ENCODE data around the gene CDAN1. TPM values are rescaled to one million over a fixed set of nuclear protein-coding genes. Genes with fewer than 3 reads are reported as not detected.
"Not testable (repeated sequence)": the region's sequence is repeated elsewhere in the genome, so short reads cannot be mapped to it uniquely, and the experiment has no call there.

The CDAN1 gene
- polyA plus RNA-seq, 1 donor = 19.2 TPM

DNA sequence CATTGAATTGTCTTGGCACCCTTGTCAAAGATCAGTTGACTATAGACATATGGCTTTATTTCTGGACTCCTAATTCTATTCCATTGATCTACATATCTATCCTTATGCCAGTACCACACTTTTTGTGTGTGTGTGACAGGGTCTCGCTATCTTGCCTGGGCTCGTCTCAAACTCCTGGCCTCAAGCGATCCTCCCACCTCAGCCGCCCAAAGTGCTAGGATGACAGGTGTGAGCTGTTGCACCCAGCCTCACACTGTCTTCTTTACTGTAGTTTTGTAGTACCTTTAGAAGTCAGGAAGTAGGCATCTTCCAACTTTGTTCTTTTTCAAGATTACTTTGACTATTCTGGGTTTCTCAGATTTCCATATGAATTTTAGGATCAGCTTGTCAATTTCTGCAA lies 24.3 kb downstream of the CDAN1 start:
- DNase-seq = no peak

DNA sequence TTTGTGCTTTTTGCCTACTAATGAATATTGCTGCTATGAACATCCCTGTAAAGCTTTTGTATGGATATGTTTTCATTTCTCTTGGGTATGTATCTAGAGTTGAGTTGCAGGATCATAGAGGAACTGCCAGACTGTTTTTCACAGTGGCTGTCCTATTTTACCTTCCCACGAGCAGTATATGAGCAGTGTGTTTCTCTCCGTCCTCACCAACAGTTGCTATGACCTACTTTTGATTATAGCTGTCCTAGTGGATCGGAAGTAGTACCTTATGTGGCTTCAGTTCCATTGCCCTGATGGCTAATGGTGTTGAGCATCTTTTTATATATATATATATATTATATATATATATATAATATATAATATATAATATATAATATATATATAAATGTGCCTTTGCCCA lies 25.2 kb downstream of the CDAN1 start:
- no peak for DNase-seq

DNA sequence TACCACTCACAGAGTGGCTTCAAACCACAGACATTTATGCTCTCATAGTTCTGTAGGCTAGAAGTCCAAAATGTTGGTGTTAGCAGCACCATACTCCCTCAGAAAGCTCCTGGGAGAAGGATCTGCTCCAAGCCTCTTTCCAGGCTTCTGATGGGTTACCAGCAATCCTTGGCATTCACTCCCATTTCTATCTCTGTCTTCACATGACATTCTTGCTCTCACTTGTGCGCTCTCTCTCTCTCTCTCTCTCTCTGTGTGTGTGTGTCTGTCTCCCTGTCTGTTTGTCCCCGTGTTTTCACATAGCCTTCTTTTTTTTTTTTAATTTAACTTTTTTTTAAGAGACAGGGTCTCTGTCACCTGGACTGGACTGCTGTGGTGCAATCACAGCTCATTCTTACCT lies 26.3 kb downstream of the CDAN1 start:
- no peak for DNase-seq

DNA sequence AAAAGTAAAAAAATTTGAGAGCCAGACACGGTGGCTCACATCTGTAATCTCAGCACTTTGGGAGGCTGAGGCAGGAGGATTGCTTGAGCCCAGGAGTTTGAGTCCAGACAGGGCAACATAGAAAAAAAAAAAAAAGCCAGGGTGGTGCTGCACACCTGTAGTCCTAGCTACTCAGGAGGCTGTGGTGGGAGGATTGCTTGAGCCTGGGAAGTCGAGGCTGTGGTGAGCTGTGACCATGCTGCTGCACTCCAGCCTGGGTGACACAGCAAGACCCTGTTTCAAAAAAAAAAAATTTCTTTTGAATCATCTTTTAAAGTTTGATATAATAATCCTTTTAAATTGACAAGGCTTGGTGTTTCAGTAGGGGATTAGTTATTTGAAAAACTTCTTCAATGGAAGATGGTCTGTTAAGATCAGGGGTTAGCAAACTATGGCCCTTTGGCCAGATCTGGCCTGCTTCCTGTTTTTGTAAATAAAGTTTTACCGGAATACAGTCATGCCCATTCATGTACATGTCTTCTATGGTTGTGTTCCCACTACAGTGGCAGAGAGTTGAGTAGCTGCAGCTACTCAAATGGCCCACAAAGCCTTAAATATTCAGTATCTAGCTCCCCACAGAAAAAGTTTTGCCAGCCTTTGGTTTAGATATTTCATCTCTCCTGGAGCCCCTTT lies 28.9 kb downstream of the CDAN1 start:
- no peak for DNase-seq

GRCh38 chr15:42707068-42707467 lies 29.9 kb downstream of the CDAN1 start:
- DNase-seq = no peak

GRCh38 chr15:42705336-42705735 lies 31.6 kb downstream of the CDAN1 start:
- no peak for DNase-seq

- DNase-seq = peak; percentile 61
Measured at GRCh38 chr15:42704492-42704926, 32.4 kb downstream of the CDAN1 start.

GRCh38 chr15:42696626-42697025 lies 40.3 kb downstream of the CDAN1 start:
- DNase-seq = no peak

DNA sequence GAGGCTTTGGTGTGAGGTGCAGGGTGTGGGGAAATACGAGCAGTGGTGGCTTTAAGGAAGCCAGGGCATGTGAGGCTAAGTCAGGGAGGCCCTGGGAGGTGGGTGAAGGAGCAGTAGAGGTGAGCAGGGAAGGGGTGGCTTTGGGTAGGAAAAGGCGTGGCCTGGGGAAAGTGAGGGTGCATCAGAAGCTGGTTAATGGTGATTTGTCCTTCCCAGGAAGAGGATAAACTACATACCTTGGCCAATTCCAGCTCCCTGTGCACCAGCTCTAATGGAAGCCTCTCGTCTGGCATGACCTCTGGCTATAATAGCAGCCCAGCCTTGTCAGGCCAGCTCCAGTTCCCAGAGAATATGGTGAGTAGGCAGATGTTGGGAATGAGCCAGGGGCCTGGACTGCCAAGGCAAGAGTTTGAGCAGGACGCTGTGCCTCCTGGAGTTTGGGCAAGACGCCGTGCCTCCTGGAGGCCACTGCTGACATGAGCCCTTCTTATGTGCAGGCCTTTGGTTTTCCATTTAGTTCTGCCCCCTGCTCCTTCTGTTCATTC lies 41.3 kb downstream of the CDAN1 start:
- DNase-seq = no peak

DNA sequence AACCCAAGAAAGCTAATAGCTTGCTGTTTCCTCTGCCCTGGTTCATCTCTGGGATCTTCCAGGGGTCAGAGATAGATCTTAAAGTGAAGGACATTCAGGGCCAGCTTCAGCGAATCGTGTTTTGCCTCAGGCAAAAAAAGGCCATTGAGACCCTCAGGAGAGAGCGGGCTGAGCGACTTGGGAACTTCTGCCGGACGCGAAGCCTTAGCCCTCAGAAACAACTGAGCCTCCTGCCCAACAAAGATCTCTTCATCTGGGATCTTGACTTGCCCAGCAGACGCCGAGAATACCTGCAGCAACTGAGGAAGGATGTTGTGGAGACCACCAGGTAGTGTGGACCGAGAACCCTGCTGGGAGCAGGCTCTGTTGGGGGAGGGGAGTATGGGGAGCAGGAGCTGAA lies 42.5 kb downstream of the CDAN1 start:
- no peak for DNase-seq

DNA sequence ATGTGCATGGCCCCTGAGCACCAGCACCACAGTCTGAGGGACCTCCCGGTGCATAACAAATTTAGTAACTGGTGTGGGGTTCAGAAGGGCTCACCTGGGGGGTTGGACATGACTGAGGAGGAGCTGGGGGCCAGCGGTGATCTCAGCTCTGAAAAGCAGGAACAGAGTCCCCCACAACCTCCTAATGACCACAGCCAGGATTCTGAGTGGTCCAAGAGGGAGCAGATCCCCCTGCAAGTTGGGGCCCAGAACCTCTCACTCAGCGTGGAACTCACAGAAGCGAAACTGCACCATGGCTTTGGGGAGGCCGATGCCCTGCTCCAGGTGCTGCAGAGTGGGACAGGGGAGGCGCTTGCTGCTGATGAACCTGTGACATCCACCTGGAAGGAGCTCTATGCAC lies 43.0 kb downstream of the CDAN1 start:
- DNase-seq = no peak

DNA sequence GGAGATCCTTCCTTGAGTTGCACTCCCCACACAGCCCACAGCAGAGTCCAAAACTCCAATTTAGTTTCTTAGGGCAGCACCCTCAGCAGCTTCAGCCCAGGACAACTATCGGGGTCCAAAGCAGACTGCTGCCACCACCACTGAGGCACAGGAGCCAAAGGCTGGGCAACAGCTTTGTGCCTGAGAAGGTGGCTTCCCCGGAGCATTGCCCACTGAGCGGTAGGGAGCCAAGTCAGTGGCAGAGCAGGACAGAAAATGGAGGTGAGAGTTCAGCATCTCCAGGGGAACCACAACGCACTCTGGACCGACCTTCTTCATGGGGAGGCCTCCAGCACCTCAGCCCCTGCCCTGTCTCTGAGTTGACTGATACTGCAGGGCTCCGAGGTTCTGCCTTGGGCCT lies 43.4 kb downstream of the CDAN1 start:
- DNase-seq = no peak

DNA sequence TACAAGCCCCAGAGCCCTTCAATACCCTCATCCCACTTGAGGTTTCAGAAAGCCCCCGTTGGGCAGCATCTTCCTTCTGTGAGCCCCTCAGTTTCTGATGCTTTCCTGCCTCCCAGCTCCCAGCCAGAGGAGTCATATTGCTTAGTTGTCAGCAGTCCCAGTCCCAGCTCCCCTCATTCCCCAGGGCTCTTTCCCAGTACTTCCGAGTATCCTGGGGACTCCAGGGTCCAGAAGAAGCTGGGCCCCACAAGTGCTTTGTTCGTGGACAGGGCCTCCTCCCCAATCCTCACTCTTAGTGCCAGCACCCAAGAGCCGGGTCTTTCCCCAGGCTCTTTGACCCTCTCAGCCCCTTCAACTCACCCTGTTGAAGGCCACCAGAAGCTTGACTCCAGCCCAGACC lies 43.9 kb downstream of the CDAN1 start:
- DNase-seq = no peak

DNA sequence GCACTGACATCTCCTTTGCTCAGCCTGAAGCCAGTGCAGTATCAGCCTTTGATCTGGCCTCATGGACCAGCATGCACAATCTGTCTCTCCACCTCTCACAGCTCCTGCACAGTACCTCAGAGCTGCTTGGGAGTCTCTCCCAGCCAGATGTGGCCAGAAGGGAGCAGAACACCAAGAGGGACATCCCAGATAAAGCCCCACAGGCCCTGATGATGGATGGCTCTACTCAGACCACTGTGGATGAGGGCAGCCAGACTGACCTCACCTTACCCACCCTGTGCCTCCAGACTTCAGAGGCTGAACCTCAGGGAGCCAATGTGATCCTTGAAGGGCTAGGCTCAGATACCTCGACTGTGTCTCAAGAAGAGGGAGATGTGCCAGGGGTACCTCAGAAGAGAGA lies 44.4 kb downstream of the CDAN1 start:
- no peak for DNase-seq

DNA sequence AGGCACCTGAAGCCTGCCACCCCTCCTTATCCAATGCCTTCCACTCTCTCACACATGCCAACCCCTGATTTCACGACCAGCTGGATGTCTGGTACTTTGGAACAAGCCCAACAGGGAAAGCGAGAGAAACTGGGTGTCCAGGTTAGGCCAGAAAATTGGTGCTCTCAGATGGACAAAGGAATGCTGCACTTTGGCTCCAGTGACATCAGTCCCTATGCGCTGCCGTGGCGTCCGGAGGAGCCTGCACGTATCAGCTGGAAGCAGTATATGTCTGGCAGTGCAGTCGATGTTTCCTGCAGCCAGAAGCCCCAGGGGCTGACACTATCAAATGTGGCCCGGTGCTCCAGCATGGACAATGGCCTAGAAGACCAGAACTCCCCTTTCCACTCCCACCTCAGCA lies 45.2 kb downstream of the CDAN1 start:
- DNase-seq = no peak

DNA sequence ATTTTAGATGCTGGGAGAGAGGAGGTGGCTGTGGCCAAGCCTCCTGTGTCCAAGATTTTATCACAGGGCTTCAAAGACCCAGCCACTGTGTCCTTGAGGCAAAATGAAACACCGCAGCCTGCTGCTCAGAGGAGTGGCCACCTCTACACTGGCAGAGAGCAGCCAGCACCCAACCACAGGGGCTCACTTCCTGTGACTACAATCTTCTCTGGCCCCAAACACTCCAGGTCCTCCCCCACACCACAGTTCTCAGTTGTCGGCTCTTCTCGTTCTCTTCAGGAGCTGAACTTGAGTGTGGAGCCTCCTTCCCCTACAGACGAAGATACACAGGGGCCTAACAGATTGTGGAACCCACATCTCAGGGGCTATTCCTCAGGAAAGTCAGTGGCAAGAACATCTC lies 45.6 kb downstream of the CDAN1 start:
- no peak for DNase-seq

DNA sequence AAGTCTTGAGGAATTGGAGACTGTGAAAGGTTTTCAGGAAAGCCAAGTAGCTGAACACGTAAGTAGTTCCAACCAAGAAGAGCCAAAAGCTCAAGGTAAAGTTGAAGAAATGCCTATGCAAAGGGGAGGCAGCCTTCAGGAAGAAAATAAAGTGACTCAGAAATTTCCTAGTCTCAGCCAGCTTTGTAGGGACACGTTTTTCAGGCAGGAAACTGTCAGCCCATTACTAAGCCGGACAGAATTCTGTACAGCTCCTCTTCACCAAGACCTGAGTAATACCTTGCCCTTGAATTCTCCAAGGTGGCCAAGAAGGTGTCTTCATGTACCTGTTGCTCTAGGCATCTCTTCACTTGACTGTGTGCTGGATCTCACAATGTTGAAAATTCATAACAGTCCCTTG lies 48.6 kb downstream of the CDAN1 start:
- DNase-seq = no peak

DNA sequence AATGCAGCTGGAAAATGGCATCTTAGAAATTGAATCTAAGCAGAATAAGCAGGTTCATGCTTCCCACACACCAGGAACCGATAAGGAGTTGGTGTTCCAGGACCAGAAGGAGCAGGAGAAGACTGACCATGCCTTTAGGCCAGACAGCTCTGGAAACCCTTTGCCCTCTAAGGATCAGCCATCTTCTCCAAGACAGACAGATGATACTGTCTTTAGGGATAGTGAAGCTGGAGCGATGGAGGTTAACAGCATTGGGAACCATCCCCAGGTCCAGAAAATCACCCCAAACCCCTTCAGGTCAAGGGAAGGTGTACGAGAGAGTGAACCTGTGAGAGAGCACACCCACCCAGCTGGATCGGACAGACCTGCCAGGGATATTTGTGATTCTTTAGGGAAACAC lies 49.2 kb downstream of the CDAN1 start:
- DNase-seq = no peak

DNA sequence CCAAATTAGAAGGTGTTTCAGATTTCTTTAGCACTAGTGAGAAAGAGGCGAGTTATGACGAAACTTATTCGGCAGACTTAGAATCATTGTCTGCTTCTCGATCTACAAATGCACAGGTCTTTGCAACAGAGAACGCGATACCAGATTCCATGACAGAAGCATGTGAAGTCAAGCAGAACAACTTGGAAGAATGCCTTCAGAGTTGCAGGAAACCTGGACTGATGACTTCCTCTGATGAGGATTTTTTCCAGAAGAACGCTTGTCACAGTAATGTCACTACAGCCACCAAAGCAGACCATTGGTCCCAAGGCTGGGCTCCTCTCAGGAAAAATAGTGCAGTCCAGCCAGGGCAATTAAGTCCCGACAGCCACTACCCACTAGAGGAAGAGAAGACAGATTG lies 50.6 kb downstream of the CDAN1 start:
- DNase-seq = no peak

DNA sequence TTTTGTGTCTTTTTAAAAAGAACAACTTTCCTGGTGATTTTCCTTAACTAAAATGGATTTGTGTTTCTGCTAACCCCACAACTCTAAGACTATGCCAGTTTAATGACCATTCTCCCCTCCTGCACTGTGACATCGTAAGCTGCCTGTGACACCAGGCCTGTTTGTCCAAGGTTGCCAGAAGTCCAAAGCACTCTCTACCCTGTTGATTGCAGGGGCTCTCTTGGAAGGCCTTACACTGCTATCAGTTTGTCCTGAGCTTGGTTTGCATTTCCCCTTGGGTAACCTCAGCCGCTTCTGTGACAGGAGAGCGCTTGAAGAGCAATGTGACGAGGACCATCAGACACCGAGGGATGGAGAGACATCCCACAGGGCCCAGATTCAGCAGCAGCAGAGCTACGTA lies 55.8 kb downstream of the CDAN1 start:
- no peak for DNase-seq

GRCh38 chr15:42680142-42680482 lies 56.8 kb downstream of the CDAN1 start:
- not testable (repeated sequence) for DNase-seq

GRCh38 chr15:42679285-42680141 lies 57.4 kb downstream of the CDAN1 start:
- no peak for DNase-seq

- no peak for DNase-seq
Measured at GRCh38 chr15:42675021-42675420, 61.9 kb downstream of the CDAN1 start.

GRCh38 chr15:42674472-42674871 lies 62.5 kb downstream of the CDAN1 start:
- DNase-seq = no peak
